Measurements from ENCODE around the gene TPRG1.

DNA sequence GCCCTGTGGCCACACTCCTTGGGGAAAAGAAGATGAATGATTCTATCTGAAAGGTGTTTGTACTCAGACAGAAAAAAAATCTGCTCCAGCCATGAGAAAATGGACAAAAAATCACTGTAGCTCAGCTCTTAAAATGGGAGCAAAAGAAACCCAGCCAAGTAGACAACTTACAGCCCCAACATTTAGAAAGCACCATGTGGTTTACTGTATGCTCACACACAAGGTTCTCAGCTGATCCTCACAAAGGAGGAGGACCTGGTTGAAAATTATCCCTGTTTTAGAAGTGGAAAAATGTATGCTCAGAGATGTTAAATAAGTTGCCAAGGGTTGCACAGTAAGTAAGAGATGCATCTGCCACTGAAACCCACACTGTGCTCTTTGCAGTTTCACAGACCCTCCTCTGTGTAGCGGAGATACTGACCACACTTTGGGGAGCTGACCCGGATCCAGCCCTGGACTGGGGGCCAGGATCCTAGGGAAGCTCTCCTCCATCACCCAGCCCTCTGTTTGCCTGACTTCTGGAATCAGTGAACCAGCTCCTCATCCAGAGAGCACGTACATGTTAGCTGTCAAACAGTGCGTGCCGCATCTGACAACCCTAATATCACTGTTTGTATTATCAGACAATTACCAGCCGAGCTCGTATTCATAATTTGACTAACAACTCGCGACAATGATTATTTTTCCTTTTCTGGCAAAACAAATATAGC is 32.7 kb upstream of the TPRG1 start:
- TF ChIP-seq, protein P1, sequence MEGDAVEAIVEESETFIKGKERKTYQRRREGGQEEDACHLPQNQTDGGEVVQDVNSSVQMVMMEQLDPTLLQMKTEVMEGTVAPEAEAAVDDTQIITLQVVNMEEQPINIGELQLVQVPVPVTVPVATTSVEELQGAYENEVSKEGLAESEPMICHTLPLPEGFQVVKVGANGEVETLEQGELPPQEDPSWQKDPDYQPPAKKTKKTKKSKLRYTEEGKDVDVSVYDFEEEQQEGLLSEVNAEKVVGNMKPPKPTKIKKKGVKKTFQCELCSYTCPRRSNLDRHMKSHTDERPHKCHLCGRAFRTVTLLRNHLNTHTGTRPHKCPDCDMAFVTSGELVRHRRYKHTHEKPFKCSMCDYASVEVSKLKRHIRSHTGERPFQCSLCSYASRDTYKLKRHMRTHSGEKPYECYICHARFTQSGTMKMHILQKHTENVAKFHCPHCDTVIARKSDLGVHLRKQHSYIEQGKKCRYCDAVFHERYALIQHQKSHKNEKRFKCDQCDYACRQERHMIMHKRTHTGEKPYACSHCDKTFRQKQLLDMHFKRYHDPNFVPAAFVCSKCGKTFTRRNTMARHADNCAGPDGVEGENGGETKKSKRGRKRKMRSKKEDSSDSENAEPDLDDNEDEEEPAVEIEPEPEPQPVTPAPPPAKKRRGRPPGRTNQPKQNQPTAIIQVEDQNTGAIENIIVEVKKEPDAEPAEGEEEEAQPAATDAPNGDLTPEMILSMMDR (IDR thresholded peaks at IDR 0.05), result no peak
- no peak for TF ChIP-seq EP300 (IDR thresholded peaks at IDR 0.05)
